NB4 (cell line): ENCODE results near the gene NDRG3.
A peak's percentile ranks its signal among the peaks of the same experiment; 100 is the strongest.

Source experiments
- DNase-seq: peaks from one replicate; pipeline ENCODE4 v3.0.0; 2010; ENCODE audit warnings: low read depth
- H3K4me3 ChIP-seq: one replicate; pipeline ENCODE4 v1.5.1; 2011; ENCODE audit warnings: mild to moderate bottlenecking, low read depth, low read length, moderate library complexity
- CTCF ChIP-seq: IDR thresholded peaks from one replicate; pipeline ENCODE4 v1.5.1; 2012; ENCODE audit warnings: low read depth, low read length
- MAX ChIP-seq: IDR thresholded peaks from 2 replicates; pipeline ENCODE4 v1.6.1; 2011; ENCODE audit warnings: low read depth, low read length
- MYC ChIP-seq: IDR thresholded peaks from 2 replicates; pipeline ENCODE4 v1.6.1; 2011; ENCODE audit warnings: low read depth, low read length
- POLR2A ChIP-seq: IDR thresholded peaks from 2 replicates; pipeline ENCODE4 v1.6.1; 2011; ENCODE audit warnings: mild to moderate bottlenecking; ENCODE audit not compliant: insufficient read length; ENCODE audit errors: extremely low read depth

Gene NDRG3

GRCh38 chr20:36672991-36673390 lies 72.9 kb downstream of the NDRG3 start:
- no peak overlapping the region for H3K4me3 ChIP-seq
- TF ChIP-seq CTCF (no peak), MAX (no peak), MYC (no peak), POLR2A (no peak)
- DNase-seq: no peak

- no peak for TF ChIP-seq CTCF
- TF ChIP-seq MYC: no peak
- TF ChIP-seq POLR2A: no peak
- TF ChIP-seq MAX: no peak
- no peak for DNase-seq
- no peak overlapping the region for H3K4me3 ChIP-seq
Measured at GRCh38 chr20:36670665-36671357, 75.1 kb downstream of the NDRG3 start.

- H3K4me3 ChIP-seq: no peak overlapping the region
- DNase-seq: peak; percentile 43
- no peak for TF ChIP-seq MYC
- no peak for TF ChIP-seq CTCF
- no peak for TF ChIP-seq MAX
- TF ChIP-seq POLR2A: no peak
Measured at GRCh38 chr20:36666181-36666740, 79.6 kb downstream of the NDRG3 start.

- H3K4me3 ChIP-seq: no peak overlapping the region
- peak; percentile 85 for DNase-seq
- TF ChIP-seq MYC (no peak), CTCF (no peak), POLR2A (no peak), MAX (no peak)
Measured at GRCh38 chr20:36663031-36663430, 82.9 kb downstream of the NDRG3 start.

- no peak overlapping the region for H3K4me3 ChIP-seq
- no peak for TF ChIP-seq POLR2A
- no peak for TF ChIP-seq MYC
- no peak for TF ChIP-seq CTCF
- TF ChIP-seq MAX: no peak
- peak; percentile 14 for DNase-seq
Measured at GRCh38 chr20:36658300-36658699, 87.6 kb downstream of the NDRG3 start.
